ENCODE data around the gene FAM217B.

The FAM217B gene

GRCh38 chr20:59925899-59926298, 14.3 kb upstream of the FAM217B start:
- TF ChIP-seq GABPA (IDR thresholded peaks at IDR 0.05; ENCODE audit: low read depth) (no peak), REST (IDR thresholded peaks at IDR 0.05; ENCODE audit: insufficient replicate concordance, low read depth) (no peak), POLR2AphosphoS5 (IDR thresholded peaks at IDR 0.05; ENCODE audit: low read depth) (no peak), SPI1 (IDR thresholded peaks at IDR 0.05; ENCODE audit: borderline replicate concordance, low read depth) (no peak), CTCF (IDR thresholded peaks at IDR 0.05; ENCODE audit: insufficient read depth, low read length) (no peak)
- Histone ChIP-seq H3K4me3 (replicated peaks; ENCODE audit: insufficient read depth, low read length) (no peak overlapping the region), H3K27me3 (ENCODE audit: insufficient read depth, poor library complexity, severe bottlenecking) (no peaks in the 10 kb centered on the region), H3K27ac (replicated peaks) (no peak overlapping the region)
- DNase-seq (ENCODE audit: low read depth in 1 of 2, low spot score in 1 of 2): no peak

- no peak overlapping the region for H3K27ac ChIP-seq (replicated peaks)
- DNase-seq (ENCODE audit: low read depth in 1 of 2, low spot score in 1 of 2): no peak
- H3K27me3 ChIP-seq (ENCODE audit: insufficient read depth, poor library complexity, severe bottlenecking): no peaks in the 10 kb centered on the region
- TF ChIP-seq SPI1 (IDR thresholded peaks at IDR 0.05; ENCODE audit: borderline replicate concordance, low read depth) (no peak), REST (IDR thresholded peaks at IDR 0.05; ENCODE audit: insufficient replicate concordance, low read depth) (no peak), POLR2AphosphoS5 (IDR thresholded peaks at IDR 0.05; ENCODE audit: low read depth) (no peak), GABPA (IDR thresholded peaks at IDR 0.05; ENCODE audit: low read depth) (no peak), CTCF (IDR thresholded peaks at IDR 0.05; ENCODE audit: insufficient read depth, low read length) (no peak)
- H3K4me3 ChIP-seq (replicated peaks; ENCODE audit: insufficient read depth, low read length): no peak overlapping the region
These were observed 8.5 kb upstream of the FAM217B start for GRCh38 chr20:59931511-59932312.

GRCh38 chr20:59932616-59933295, 7.4 kb upstream of the FAM217B start:
- H3K4me3 ChIP-seq (replicated peaks; ENCODE audit: insufficient read depth, low read length): no peak overlapping the region
- H3K27ac ChIP-seq (replicated peaks): no peak overlapping the region
- TF ChIP-seq POLR2AphosphoS5 (IDR thresholded peaks at IDR 0.05; ENCODE audit: low read depth) (no peak), GABPA (IDR thresholded peaks at IDR 0.05; ENCODE audit: low read depth) (no peak), CTCF (IDR thresholded peaks at IDR 0.05; ENCODE audit: insufficient read depth, low read length) (no peak), SPI1 (IDR thresholded peaks at IDR 0.05; ENCODE audit: borderline replicate concordance, low read depth) (no peak), REST (IDR thresholded peaks at IDR 0.05; ENCODE audit: insufficient replicate concordance, low read depth) (no peak)
- H3K27me3 ChIP-seq (ENCODE audit: insufficient read depth, poor library complexity, severe bottlenecking): no peaks in the 10 kb centered on the region
- no peak for DNase-seq (ENCODE audit: low read depth in 1 of 2, low spot score in 1 of 2)

Measured in HL-60 (cell line).